ENCODE data around the gene GATA2. TPM values are rescaled to one million over a fixed set of nuclear protein-coding genes. Genes with fewer than 3 reads are reported as not detected.

Gene GATA2
- total RNA-seq, 1 donor from 2014 or later: 0.09 TPM

GRCh38 chr3:128435561-128435960 is 57.4 kb downstream of the GATA2 start:
- H3K27me3 Mint-ChIP-seq (ENCODE audit: low read depth): peaks cover 53% of the 10 kb centered on the region
- no peaks in the 10 kb centered on the region for H3K36me3 Mint-ChIP-seq (ENCODE audit: low read depth)
- no peak overlapping the region for H3K4me3 Mint-ChIP-seq (ENCODE audit: low read depth)
- intact Hi-C loops (cut with micrococcal nuclease): no loop called here
- H3K27ac Mint-ChIP-seq: no peak overlapping the region
- no peaks in the 10 kb centered on the region for H3K9me3 Mint-ChIP-seq
- DNase-seq (ENCODE audit: low spot score): no peak
- no peaks in the 10 kb centered on the region for H3K4me1 Mint-ChIP-seq (ENCODE audit: low read depth)

DNA sequence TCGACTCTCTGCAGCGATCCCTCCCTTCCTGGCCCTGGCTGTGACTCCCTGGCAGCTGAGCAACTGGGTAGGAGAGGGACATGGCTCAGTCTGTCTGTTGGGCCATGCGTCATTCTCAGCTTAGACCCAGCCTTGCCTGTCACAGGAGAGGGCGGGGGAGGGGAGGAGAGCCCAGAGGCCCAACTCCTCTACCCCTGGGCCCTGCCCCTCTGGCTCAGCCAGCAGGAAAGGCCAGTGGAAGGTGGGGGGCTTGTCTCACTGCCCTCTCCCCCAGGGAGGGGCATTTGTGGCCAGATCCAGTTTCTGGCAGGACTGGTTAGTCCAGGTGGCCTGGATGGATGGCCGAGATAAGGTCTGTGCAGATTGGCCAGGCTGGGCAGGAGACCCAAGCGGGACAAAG is 57.9 kb downstream of the GATA2 start:
- intact Hi-C loops (cut with micrococcal nuclease): no loop called here
- no peak overlapping the region for H3K4me3 Mint-ChIP-seq (ENCODE audit: low read depth)
- H3K9me3 Mint-ChIP-seq: no peaks in the 10 kb centered on the region
- no peak overlapping the region for H3K27ac Mint-ChIP-seq
- H3K4me1 Mint-ChIP-seq (ENCODE audit: low read depth): no peaks in the 10 kb centered on the region
- no peaks in the 10 kb centered on the region for H3K36me3 Mint-ChIP-seq (ENCODE audit: low read depth)
- no peak for DNase-seq (ENCODE audit: low spot score)
- peaks cover 55% of the 10 kb centered on the region for H3K27me3 Mint-ChIP-seq (ENCODE audit: low read depth)

GRCh38 chr3:128434524-128434923 is 58.5 kb downstream of the GATA2 start:
- Mint-ChIP-seq H3K36me3 (ENCODE audit: low read depth) (no peaks in the 10 kb centered on the region), H3K27me3 (ENCODE audit: low read depth) (peaks cover 51% of the 10 kb centered on the region), H3K27ac (no peak overlapping the region), H3K4me3 (ENCODE audit: low read depth) (no peak overlapping the region), H3K9me3 (no peaks in the 10 kb centered on the region), H3K4me1 (ENCODE audit: low read depth) (no peaks in the 10 kb centered on the region)
- DNase-seq (ENCODE audit: low spot score): no peak
- intact Hi-C loops (cut with micrococcal nuclease): no loop called here

GRCh38 chr3:128433837-128434165 is 59.2 kb downstream of the GATA2 start:
- intact Hi-C loops (cut with micrococcal nuclease): no loop called here

GRCh38 chr3:128432971-128433836 is 59.8 kb downstream of the GATA2 start:
- no peak overlapping the region for H3K4me3 Mint-ChIP-seq (ENCODE audit: low read depth)
- intact Hi-C loops (cut with micrococcal nuclease): no loop called here
- DNase-seq (ENCODE audit: low spot score): no peak
- no peak overlapping the region for H3K27ac Mint-ChIP-seq
- H3K27me3 Mint-ChIP-seq (ENCODE audit: low read depth): peaks cover 52% of the 10 kb centered on the region
- no peaks in the 10 kb centered on the region for H3K9me3 Mint-ChIP-seq
- H3K4me1 Mint-ChIP-seq (ENCODE audit: low read depth): no peaks in the 10 kb centered on the region
- no peaks in the 10 kb centered on the region for H3K36me3 Mint-ChIP-seq (ENCODE audit: low read depth)

More at GRCh38 chr3:128433837-128434165, 59.2 kb downstream of the GATA2 start:
- Mint-ChIP-seq H3K27ac (no peak overlapping the region), H3K9me3 (no peaks in the 10 kb centered on the region), H3K4me1 (ENCODE audit: low read depth) (no peaks in the 10 kb centered on the region), H3K4me3 (ENCODE audit: low read depth) (no peak overlapping the region), H3K27me3 (ENCODE audit: low read depth) (peaks cover 48% of the 10 kb centered on the region), H3K36me3 (ENCODE audit: low read depth) (no peaks in the 10 kb centered on the region)
- no peak for DNase-seq (ENCODE audit: low spot score)

DNA sequence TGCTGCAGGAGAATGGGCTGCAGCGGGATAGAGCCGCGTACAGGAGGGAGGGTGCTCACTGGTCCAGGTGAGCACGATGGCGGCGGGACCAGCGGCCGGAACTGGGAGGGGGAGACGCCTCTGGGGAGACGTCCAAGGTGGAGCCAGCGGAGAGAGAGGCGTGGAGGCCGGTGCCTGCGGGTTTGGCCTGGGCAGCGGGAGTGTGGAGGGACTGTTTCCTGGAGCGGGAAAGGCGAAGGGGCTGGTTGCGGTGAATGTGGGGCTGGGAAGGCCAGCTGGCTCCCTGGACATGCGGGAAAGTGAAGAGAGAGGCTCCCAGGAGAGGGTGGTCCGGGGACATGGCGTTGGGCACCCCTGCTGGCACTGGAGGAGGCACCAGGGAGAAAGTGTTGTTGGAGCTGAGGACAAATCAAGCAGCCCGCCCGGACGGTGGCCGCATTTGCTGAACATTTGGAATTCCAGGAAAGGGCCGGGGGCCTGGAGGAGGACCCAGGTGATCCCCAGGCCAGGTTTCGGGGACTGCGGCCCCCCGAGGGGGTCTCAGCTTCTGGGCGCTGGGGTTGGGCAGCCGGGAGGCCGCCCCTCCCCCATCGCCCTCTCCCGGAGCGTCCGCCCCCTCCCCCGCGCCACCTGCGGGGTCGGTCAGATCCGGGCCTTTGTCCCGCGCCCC is 60.6 kb downstream of the GATA2 start:
- intact Hi-C loops (cut with micrococcal nuclease): no loop called here
- Mint-ChIP-seq H3K27ac (no peak overlapping the region), H3K4me3 (ENCODE audit: low read depth) (no peak overlapping the region), H3K9me3 (no peaks in the 10 kb centered on the region), H3K36me3 (ENCODE audit: low read depth) (no peaks in the 10 kb centered on the region), H3K27me3 (ENCODE audit: low read depth) (peaks cover 52% of the 10 kb centered on the region), H3K4me1 (ENCODE audit: low read depth) (no peaks in the 10 kb centered on the region)
- no peak for DNase-seq (ENCODE audit: low spot score)

DNA sequence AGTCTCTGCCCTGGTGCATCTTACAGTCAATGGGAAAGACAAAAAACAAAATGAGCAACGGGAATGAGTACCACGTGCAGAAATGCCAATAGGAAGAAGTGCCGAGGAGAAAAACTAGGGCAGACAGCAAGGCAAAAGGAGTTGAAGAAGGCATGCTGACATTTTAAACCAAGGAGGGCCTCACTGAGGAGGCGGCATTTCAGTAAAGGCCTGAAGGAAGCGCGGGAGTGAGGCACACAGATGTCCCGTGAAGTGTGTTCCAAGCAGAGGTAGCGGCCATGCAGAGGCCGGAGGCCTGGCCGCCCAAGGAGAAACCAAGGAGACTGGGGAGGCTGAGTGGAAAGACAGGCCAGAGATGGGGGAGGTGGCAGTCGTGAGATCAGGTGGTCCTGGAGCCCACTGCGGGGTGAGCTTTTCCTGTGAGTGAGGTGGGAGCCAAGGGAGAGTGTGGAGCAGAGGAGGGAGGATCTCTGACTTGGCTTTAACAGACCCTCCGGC is 61.1 kb downstream of the GATA2 start:
- H3K4me1 Mint-ChIP-seq (ENCODE audit: low read depth): no peaks in the 10 kb centered on the region
- H3K27me3 Mint-ChIP-seq (ENCODE audit: low read depth): peaks cover 52% of the 10 kb centered on the region
- H3K27ac Mint-ChIP-seq: no peak overlapping the region
- intact Hi-C loops (cut with micrococcal nuclease): no loop called here
- no peak overlapping the region for H3K4me3 Mint-ChIP-seq (ENCODE audit: low read depth)
- H3K9me3 Mint-ChIP-seq: no peaks in the 10 kb centered on the region
- H3K36me3 Mint-ChIP-seq (ENCODE audit: low read depth): no peaks in the 10 kb centered on the region
- no peak for DNase-seq (ENCODE audit: low spot score)

DNA sequence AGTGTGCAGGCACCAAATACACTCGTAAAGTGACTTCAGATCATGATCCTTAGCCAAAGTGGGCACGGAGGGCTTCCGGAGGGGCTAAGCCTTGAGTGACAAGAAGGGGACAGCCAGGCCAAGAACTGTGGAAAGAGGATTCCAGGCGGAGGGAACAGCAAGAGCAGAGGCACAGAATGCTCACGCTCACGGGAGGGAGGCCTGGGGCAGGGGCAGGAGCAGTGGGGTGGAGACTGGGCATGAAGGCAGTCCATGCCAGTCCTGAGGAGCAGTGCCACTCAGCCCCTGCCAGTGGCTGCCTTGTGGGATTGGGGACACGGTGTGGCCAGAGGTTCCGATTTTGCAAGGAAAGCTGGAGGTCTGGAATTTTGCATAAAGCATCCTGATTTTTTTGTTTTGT is 62.3 kb downstream of the GATA2 start:
- intact Hi-C loops (cut with micrococcal nuclease): no loop called here
- H3K27ac Mint-ChIP-seq: no peak overlapping the region
- no peak overlapping the region for H3K4me3 Mint-ChIP-seq (ENCODE audit: low read depth)
- no peaks in the 10 kb centered on the region for H3K9me3 Mint-ChIP-seq
- no peaks in the 10 kb centered on the region for H3K36me3 Mint-ChIP-seq (ENCODE audit: low read depth)
- DNase-seq (ENCODE audit: low spot score): no peak
- peaks cover 42% of the 10 kb centered on the region for H3K27me3 Mint-ChIP-seq (ENCODE audit: low read depth)
- H3K4me1 Mint-ChIP-seq (ENCODE audit: low read depth): no peaks in the 10 kb centered on the region

DNA sequence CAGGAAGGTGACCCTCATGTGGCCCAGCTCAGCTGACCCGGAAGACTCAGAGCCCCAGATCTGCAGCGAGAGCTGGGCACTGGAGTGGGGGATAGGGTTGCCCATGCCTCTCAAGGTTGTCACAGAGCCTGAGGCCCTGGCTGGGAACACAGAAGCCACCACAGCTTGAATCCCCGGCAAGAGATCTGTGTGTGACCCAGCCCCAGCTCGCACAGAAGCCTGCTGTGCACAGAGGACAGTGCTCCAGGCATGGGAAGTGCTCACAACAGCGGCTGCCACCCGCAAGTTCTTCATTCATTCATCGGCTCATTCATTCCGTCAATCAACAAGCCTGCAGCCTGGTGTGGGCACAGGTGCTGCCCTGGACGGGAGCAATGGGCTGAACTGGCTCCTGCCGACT is 62.7 kb downstream of the GATA2 start:
- Mint-ChIP-seq H3K36me3 (ENCODE audit: low read depth) (no peaks in the 10 kb centered on the region), H3K4me1 (ENCODE audit: low read depth) (no peaks in the 10 kb centered on the region), H3K27ac (no peak overlapping the region), H3K27me3 (ENCODE audit: low read depth) (peaks cover 41% of the 10 kb centered on the region), H3K9me3 (no peaks in the 10 kb centered on the region), H3K4me3 (ENCODE audit: low read depth) (no peak overlapping the region)
- no peak for DNase-seq (ENCODE audit: low spot score)
- intact Hi-C loops (cut with micrococcal nuclease): no loop called here

GRCh38 chr3:128429751-128430150 is 63.2 kb downstream of the GATA2 start:
- H3K27me3 Mint-ChIP-seq (ENCODE audit: low read depth): peaks cover 41% of the 10 kb centered on the region

More at GRCh38 chr3:128429751-128430150, 63.2 kb downstream of the GATA2 start:
- H3K36me3 Mint-ChIP-seq (ENCODE audit: low read depth): no peaks in the 10 kb centered on the region
- no peak overlapping the region for H3K27ac Mint-ChIP-seq
- no peak for DNase-seq (ENCODE audit: low spot score)
- no peak overlapping the region for H3K4me3 Mint-ChIP-seq (ENCODE audit: low read depth)
- intact Hi-C loops (cut with micrococcal nuclease): no loop called here
- no peaks in the 10 kb centered on the region for H3K4me1 Mint-ChIP-seq (ENCODE audit: low read depth)
- no peaks in the 10 kb centered on the region for H3K9me3 Mint-ChIP-seq

Other genes starting within 250 kb of the GATA2 start
- not detected in 2 replicates for gene DNAJB8, start 26.3 kb downstream of the GATA2 start, total RNA-seq
- gene RPN1, start 157.6 kb upstream of the GATA2 start, total RNA-seq: 212 and 217 TPM in 2 replicates
- 320 and 322 TPM in 2 replicates for gene RAB7A, start 233.0 kb upstream of the GATA2 start, total RNA-seq